K562 (cell line): ENCODE measurements around the gene PRKAR1B. TPM values are rescaled to one million over a fixed set of nuclear protein-coding genes. Genes with fewer than 3 reads are reported as not detected.

Source experiments
- CBX1 ChIP-seq: sonication (generic); IDR thresholded peaks from 2 replicates; pipeline ENCODE4 v1.6.1; 2016; ENCODE audit warnings: antibody characterized with exemption, low read depth, mild to moderate bottlenecking
- ETV5 ChIP-seq: sonication (generic); formaldehyde crosslinking; IDR thresholded peaks from 2 replicates; pipeline ENCODE4 v1.4.0; 2020; ENCODE audit warnings: low read depth, mild to moderate bottlenecking, missing genetic modification reagents
- GABPA ChIP-seq: fragments of 200-800 bp; sonication (Bioruptor generic); conservative IDR thresholded peaks from 2 replicates; pipeline ENCODE4 v1.6.1; 2016; ENCODE audit warnings: low read depth, missing genetic modification characterization, missing compliant biosample characterization
- HDAC2 ChIP-seq: fragments of 450-650 bp; IDR thresholded peaks from 2 replicates; pipeline ENCODE4 v1.6.1; 2016; ENCODE audit warnings: mild to moderate bottlenecking
- JUN ChIP-seq, 2 experiments: sonication (generic) in 1 of 2; formaldehyde crosslinking in 1 of 2; IDR thresholded peaks; 2 replicates each; pipeline versions ENCODE4 v1.6.1 to v1.8.0; 2012 to 2022; ENCODE audit warnings: borderline replicate concordance in 2 of 2, mild to moderate bottlenecking in 2 of 2, improper control_type of control experiment in 1 of 2, low read depth in 1 of 2, low read length in 1 of 2, missing genetic modification reagents in 1 of 2
- KDM4B ChIP-seq, 2 experiments: fragments of 450-650 bp in 1 of 2; sonication (generic) in 1 of 2; IDR thresholded peaks; 2 replicates each; pipeline ENCODE4 v1.6.1; 2016 to 2017; ENCODE audit warnings: borderline replicate concordance in 2 of 2, antibody characterized with exemption in 1 of 2, low read depth in 1 of 2, mild to moderate bottlenecking in 1 of 2
- MYC ChIP-seq, 2 experiments: fragments of 250-450 bp in 1 of 2; sonication (Bioruptor Pico) in 1 of 2; IDR thresholded peaks; 2 replicates each; pipeline versions ENCODE4 v1.5.1 to v1.6.1; 2012 to 2021; ENCODE audit warnings: low read depth in 2 of 2, borderline replicate concordance in 1 of 2, improper control_type of control experiment in 1 of 2, low read length in 1 of 2, mild to moderate bottlenecking in 1 of 2, moderate library complexity in 1 of 2
- PURB ChIP-seq: sonication (generic); formaldehyde crosslinking; IDR thresholded peaks from 2 replicates; pipeline ENCODE4 v1.9.0; 2021; ENCODE audit warnings: low read depth, mild to moderate bottlenecking, missing genetic modification reagents
- RBBP5 ChIP-seq: fragments of 200-600 bp; sonication (generic); IDR thresholded peaks from 2 replicates; pipeline ENCODE4 v1.6.1; 2012; ENCODE audit warnings: borderline replicate concordance, mild to moderate bottlenecking, low read length, control low read depth, inconsistent platforms; ENCODE audit not compliant: insufficient read depth, poor library complexity, severe bottlenecking
- SRSF1 ChIP-seq: fragments of 200-400 bp; formaldehyde crosslinking; IDR thresholded peaks from 2 replicates; pipeline ENCODE4 v1.6.1; 2017; ENCODE audit warnings: mild to moderate bottlenecking, low read depth, low read length, moderate library complexity
- ZNF444 ChIP-seq: fragments of 250-450 bp; sonication (Bioruptor Pico); IDR thresholded peaks from 2 replicates; pipeline ENCODE4 v1.4.0; 2020; ENCODE audit warnings: mild to moderate bottlenecking, moderate library complexity
- polyA plus RNA-seq, 8 experiments: library from polyadenylated mRNA; depleted of rRNA in 4 of 8; stranded (reverse) in 5 of 8; unstranded in 3 of 8; fragments of >200 nt; fragmentation: Nextera tagmentation in 2 of 8; fragmentation: Illumina TruSeq in 1 of 8; extraction: Ambion mirVana in 2 of 8; extraction: Trizol in 1 of 8; gene quantifications; 2 replicates each; pipeline versions ENCODE4 v1.2.1 to v1.2.3, GENCODE V29; 2011 to 2014; ENCODE audit warnings: inconsistent platforms in 1 of 8, missing spikeins in 1 of 8
- total RNA-seq, 7 experiments: library from RNA; depleted of rRNA in 6 of 7; stranded (reverse); fragments of >200 nt in 6 of 7; fragmentation: Illumina TruSeq in 2 of 7; extraction: Trizol in 2 of 7; gene quantifications; 2 replicates each; pipeline versions ENCODE4 v1.2.1 to v1.2.3, GENCODE V29; 2011 to 2021; ENCODE audit warnings: low replicate concordance in 1 of 7
- TF ChIP-seq, protein P1 (sequence below): sonication (generic); formaldehyde crosslinking; IDR thresholded peaks from 2 replicates; pipeline ENCODE4 v1.8.0; 2022; ENCODE audit warnings: mild to moderate bottlenecking, missing genetic modification reagents
- TF ChIP-seq, protein P2 (sequence below): IDR thresholded peaks from 3 replicates; pipeline ENCODE4 v1.6.1; 2011; ENCODE audit warnings: borderline replicate concordance, mild to moderate bottlenecking, moderate library complexity; ENCODE audit not compliant: insufficient read length; ENCODE audit errors: extremely low read depth
- TF ChIP-seq, protein P3 (sequence below): fragments of 450-650 bp; IDR thresholded peaks from 2 replicates; pipeline ENCODE4 v1.6.1; 2018; ENCODE audit warnings: mild to moderate bottlenecking, low read depth; ENCODE audit not compliant: partially characterized antibody
- TF ChIP-seq, protein P4 (sequence below): fragments of 450-650 bp; formaldehyde crosslinking; IDR thresholded peaks from 2 replicates; pipeline ENCODE4 v1.4.0; 2020; ENCODE audit warnings: mild to moderate bottlenecking
- TF ChIP-seq, protein P5 (sequence below): fragments of 450-650 bp; formaldehyde crosslinking; IDR thresholded peaks from 2 replicates; pipeline ENCODE4 v1.4.0; 2020; ENCODE audit warnings: mild to moderate bottlenecking, moderate library complexity

PRKAR1B gene
- total and polyA plus RNA-seq, 9 of the 15 experiments (the other 6 are each of a cell fraction or from before 2014, with no cell fraction given), result 0.99 to 30.5 (median 12.7) TPM

DNA sequence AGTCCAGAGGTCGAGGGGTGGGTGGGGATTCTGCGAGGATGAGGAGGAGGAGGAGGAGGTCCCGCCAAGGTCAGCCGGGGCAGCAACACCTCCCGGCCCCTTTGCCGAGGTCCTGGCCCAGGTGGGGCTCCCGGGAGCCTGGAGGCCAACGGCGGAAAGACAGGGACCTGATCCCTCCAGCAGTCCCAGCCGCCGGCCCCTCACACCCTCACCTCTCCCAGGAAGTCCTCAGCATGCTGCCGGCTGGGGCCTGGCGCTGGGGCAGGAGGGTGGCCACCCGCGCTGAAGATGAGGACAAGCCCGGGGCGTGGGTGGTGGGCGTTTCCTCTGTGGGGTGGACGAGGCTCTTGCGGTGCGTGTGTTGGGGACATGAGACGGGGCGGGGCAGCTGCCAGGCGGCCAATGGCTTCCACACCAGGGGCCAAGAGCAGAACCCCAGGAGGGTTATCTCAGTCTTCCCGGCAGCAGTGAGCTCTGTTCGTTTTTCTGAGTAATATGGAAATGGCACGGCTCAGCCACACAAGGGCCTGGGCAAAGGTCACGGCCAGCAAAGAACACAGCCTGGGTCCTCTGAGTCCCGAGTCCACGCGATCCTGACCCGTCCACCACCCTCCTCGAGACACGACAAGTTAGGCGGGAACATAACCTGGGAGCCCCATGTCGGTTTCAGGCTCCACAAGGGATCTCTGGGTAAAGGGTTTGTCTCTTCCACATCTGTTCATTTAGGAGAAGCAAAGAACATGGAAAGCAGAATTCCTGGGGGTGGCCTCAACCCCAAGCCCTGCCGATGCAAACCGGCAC, 124.5 kb downstream of the PRKAR1B start (continued):
- TF ChIP-seq, protein P1, sequence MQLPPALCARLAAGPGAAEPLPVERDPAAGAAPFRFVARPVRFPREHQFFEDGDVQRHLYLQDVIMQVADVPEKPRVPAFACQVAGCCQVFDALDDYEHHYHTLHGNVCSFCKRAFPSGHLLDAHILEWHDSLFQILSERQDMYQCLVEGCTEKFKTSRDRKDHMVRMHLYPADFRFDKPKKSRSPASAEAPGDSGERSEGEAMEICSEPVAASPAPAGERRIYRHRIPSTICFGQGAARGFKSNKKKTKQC, result no peak
- no peak for TF ChIP-seq ZNF444 (CRISPR knock-in tag)
- TF ChIP-seq PURB (CRISPR knock-in tag), result no peak
- TF ChIP-seq, protein P2, sequence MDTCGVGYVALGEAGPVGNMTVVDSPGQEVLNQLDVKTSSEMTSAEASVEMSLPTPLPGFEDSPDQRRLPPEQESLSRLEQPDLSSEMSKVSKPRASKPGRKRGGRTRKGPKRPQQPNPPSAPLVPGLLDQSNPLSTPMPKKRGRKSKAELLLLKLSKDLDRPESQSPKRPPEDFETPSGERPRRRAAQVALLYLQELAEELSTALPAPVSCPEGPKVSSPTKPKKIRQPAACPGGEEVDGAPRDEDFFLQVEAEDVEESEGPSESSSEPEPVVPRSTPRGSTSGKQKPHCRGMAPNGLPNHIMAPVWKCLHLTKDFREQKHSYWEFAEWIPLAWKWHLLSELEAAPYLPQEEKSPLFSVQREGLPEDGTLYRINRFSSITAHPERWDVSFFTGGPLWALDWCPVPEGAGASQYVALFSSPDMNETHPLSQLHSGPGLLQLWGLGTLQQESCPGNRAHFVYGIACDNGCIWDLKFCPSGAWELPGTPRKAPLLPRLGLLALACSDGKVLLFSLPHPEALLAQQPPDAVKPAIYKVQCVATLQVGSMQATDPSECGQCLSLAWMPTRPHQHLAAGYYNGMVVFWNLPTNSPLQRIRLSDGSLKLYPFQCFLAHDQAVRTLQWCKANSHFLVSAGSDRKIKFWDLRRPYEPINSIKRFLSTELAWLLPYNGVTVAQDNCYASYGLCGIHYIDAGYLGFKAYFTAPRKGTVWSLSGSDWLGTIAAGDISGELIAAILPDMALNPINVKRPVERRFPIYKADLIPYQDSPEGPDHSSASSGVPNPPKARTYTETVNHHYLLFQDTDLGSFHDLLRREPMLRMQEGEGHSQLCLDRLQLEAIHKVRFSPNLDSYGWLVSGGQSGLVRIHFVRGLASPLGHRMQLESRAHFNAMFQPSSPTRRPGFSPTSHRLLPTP, result no peak
- TF ChIP-seq, protein P3, sequence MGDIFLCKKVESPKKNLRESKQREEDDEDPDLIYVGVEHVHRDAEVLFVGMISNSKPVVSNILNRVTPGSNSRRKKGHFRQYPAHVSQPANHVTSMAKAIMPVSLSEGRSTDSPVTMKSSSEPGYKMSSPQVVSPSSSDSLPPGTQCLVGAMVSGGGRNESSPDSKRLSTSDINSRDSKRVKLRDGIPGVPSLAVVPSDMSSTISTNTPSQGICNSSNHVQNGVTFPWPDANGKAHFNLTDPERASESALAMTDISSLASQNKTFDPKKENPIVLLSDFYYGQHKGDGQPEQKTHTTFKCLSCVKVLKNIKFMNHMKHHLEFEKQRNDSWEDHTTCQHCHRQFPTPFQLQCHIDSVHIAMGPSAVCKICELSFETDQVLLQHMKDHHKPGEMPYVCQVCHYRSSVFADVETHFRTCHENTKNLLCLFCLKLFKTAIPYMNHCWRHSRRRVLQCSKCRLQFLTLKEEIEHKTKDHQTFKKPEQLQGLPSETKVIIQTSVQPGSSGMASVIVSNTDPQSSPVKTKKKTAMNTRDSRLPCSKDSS, result no peak
- no peak; a peak in 1 of 4 replicates for TF ChIP-seq KDM4B (IDR thresholded peaks at IDR 0.05; ENCODE audit: borderline replicate concordance in 2 of 2, low read depth in 1 of 2)
- TF ChIP-seq JUN (IDR thresholded peaks at IDR 0.05; ENCODE audit: borderline replicate concordance, low read depth, low read length), result no peak
- TF ChIP-seq JUN (CRISPR knock-in tag; IDR thresholded peaks at IDR 0.05; ENCODE audit: borderline replicate concordance), result no peak
- TF ChIP-seq CBX1, result no peak
- peak; percentile 24; the same call in 1 of the 2 replicates for TF ChIP-seq HDAC2
- TF ChIP-seq SRSF1, result no peak
- TF ChIP-seq, protein P4, sequence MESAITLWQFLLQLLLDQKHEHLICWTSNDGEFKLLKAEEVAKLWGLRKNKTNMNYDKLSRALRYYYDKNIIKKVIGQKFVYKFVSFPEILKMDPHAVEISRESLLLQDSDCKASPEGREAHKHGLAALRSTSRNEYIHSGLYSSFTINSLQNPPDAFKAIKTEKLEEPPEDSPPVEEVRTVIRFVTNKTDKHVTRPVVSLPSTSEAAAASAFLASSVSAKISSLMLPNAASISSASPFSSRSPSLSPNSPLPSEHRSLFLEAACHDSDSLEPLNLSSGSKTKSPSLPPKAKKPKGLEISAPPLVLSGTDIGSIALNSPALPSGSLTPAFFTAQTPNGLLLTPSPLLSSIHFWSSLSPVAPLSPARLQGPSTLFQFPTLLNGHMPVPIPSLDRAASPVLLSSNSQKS (CRISPR knock-in tag), result no peak
- TF ChIP-seq MYC (IDR thresholded peaks at IDR 0.05; ENCODE audit: low read depth, low read length), result no peak; the same call in 1 of the 2 replicates
- TF ChIP-seq MYC (CRISPR knock-in tag; IDR thresholded peaks at IDR 0.05; ENCODE audit: borderline replicate concordance, low read depth), result no peak; the same call in 1 of the 2 replicates
- TF ChIP-seq GABPA (tag), result no peak
- TF ChIP-seq RBBP5, result no peak
- TF ChIP-seq ETV5 (CRISPR knock-in tag), result peak; percentile 58
- TF ChIP-seq, protein P5, sequence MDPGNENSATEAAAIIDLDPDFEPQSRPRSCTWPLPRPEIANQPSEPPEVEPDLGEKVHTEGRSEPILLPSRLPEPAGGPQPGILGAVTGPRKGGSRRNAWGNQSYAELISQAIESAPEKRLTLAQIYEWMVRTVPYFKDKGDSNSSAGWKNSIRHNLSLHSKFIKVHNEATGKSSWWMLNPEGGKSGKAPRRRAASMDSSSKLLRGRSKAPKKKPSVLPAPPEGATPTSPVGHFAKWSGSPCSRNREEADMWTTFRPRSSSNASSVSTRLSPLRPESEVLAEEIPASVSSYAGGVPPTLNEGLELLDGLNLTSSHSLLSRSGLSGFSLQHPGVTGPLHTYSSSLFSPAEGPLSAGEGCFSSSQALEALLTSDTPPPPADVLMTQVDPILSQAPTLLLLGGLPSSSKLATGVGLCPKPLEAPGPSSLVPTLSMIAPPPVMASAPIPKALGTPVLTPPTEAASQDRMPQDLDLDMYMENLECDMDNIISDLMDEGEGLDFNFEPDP (CRISPR knock-in tag), result no peak
